OCI-LY3 (cell line): ENCODE measurements around the gene KRT2.

ENCODE experiments used
- H2AFZ ChIP-seq: fragments of 200-600, 300-600 bp; shearing (Covaris generic); 2 replicates; pipeline ENCODE4 v1.6.0; 2014; ENCODE audit warnings: antibody characterized with exemption, low read depth, low read length
- H3K27ac ChIP-seq: fragments of 200-600, 300-600 bp; sonication (generic); 2 replicates; pipeline ENCODE4 v1.5.1; 2014; ENCODE audit warnings: mild to moderate bottlenecking, low read length, moderate library complexity, mixed read lengths
- H3K27me3 ChIP-seq: fragments of 200-600, 300-600 bp; sonication (generic); 2 replicates; pipeline ENCODE4 v1.6.1; 2014; ENCODE audit warnings: low read depth, low read length, mixed read lengths
- H3K36me3 ChIP-seq: fragments of 200-600, 300-600 bp; sonication (generic); replicated peaks from 2 replicates; pipeline ENCODE3; 2014; ENCODE audit warnings: low read depth, low read length, mixed read lengths
- H3K4me1 ChIP-seq: fragments of 300-600, 200-600 bp; sonication (generic); 2 replicates; pipeline ENCODE4 v1.6.1; 2014; ENCODE audit warnings: low read length, mixed read lengths
- H3K4me2 ChIP-seq: fragments of 200-600, 300-600 bp; sonication (generic); 2 replicates; pipeline ENCODE4 v1.6.1; 2014; ENCODE audit warnings: low read length, mixed read lengths
- H3K4me3 ChIP-seq: fragments of 300-600, 200-600 bp; sonication (generic); 2 replicates; pipeline ENCODE4 v1.5.1; 2014; ENCODE audit warnings: antibody characterized with exemption, mild to moderate bottlenecking, low read length, moderate library complexity
- H3K79me2 ChIP-seq: fragments of 300-600, 200-600 bp; shearing (Covaris generic); 2 replicates; pipeline ENCODE4 v1.6.1; 2014; ENCODE audit warnings: mild to moderate bottlenecking, low read length, mixed read lengths
- H3K9ac ChIP-seq: fragments of 300-600, 200-600 bp; shearing (Covaris generic); 2 replicates; pipeline ENCODE4 v1.6.0; 2014; ENCODE audit warnings: mild to moderate bottlenecking, low read length, moderate library complexity
- H3K9me3 ChIP-seq: fragments of 200-600, 300-600 bp; shearing (Covaris generic); 2 replicates; pipeline ENCODE4 v1.6.1; 2014; ENCODE audit warnings: low read length, mixed read lengths; ENCODE audit not compliant: insufficient read depth
- H4K20me1 ChIP-seq: fragments of 200-600, 300-600 bp; sonication (generic); 2 replicates; pipeline ENCODE4 v1.6.1; 2016; ENCODE audit warnings: low read length, mixed read lengths; ENCODE audit not compliant: insufficient read depth
- EZH2phosphoT487 ChIP-seq: fragments of 200-600 bp; shearing (Covaris generic); IDR thresholded peaks from 2 replicates; pipeline ENCODE4 v1.6.1; 2018; ENCODE audit warnings: antibody characterized with exemption, mixed run types, low read depth
- TF ChIP-seq, protein P1 (sequence below): fragments of 200-600, 300-600 bp; sonication (generic); IDR thresholded peaks from 2 replicates; pipeline ENCODE4 v1.5.1; 2014; ENCODE audit warnings: antibody characterized with exemption, low read length, low read depth

The KRT2 gene

DNA sequence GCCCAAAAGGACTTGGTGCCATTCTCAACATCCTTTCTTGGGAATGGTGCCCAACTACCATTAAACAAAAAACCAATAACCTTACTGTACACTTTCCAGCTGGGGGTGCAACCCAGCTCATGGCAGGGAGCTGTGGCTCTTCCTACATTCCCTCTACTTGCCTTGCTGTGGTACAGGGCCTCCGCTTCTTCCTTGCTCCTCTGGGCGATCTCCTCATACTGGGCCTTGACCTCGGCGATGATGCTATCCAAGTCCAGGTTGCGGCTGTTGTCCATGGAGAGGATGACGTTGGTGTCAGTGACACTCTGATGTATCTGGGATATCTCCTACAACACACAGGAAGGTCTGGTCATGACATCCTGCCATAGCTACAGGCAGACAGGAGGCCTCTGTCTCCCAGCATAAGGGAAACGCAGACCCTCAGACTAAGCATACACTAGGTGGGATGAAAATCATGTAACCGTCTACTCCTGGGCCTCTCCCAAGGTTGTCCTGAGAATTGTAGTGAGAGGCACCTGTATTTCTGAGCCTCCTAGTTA lies 3.9 kb downstream of the KRT2 start:
- H4K20me1 ChIP-seq, result peaks cover 5% of the 10 kb centered on the region; the same call in 1 of the 2 replicates
- H3K79me2 ChIP-seq, result no peaks in the 10 kb centered on the region
- H2AFZ ChIP-seq, result no peak overlapping the region
- no peak overlapping the region for H3K4me3 ChIP-seq
- no peak overlapping the region for H3K27ac ChIP-seq
- no peak for TF ChIP-seq EZH2phosphoT487
- TF ChIP-seq, protein P1, sequence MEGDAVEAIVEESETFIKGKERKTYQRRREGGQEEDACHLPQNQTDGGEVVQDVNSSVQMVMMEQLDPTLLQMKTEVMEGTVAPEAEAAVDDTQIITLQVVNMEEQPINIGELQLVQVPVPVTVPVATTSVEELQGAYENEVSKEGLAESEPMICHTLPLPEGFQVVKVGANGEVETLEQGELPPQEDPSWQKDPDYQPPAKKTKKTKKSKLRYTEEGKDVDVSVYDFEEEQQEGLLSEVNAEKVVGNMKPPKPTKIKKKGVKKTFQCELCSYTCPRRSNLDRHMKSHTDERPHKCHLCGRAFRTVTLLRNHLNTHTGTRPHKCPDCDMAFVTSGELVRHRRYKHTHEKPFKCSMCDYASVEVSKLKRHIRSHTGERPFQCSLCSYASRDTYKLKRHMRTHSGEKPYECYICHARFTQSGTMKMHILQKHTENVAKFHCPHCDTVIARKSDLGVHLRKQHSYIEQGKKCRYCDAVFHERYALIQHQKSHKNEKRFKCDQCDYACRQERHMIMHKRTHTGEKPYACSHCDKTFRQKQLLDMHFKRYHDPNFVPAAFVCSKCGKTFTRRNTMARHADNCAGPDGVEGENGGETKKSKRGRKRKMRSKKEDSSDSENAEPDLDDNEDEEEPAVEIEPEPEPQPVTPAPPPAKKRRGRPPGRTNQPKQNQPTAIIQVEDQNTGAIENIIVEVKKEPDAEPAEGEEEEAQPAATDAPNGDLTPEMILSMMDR, result no peak
- peaks cover 35% of the 10 kb centered on the region for H3K27me3 ChIP-seq
- H3K9me3 ChIP-seq, result no peaks in the 10 kb centered on the region
- no peak overlapping the region for H3K9ac ChIP-seq
- peaks cover 6% of the 10 kb centered on the region for H3K4me1 ChIP-seq
- H3K36me3 ChIP-seq, result no peaks in the 10 kb centered on the region
- no peak overlapping the region for H3K4me2 ChIP-seq

DNA sequence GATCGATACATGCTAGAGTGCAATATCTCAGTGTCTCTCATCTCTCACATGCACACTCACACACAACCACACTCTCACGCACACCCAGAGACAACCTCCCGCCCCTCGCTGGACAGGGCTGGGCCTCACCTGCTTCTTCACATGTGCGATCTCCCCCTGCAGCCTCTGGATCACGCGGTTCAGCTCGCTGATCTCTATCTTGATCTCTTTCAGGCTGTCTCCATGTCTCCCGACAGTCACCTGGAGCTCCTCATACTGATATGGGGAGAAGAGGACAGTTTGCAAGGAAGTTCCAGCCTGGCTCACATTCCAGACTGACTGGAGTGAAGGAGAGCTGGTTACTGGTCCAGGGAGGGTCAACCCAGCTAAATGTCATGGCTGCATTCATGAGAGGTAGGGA lies 4.4 kb downstream of the KRT2 start:
- Histone ChIP-seq H3K27ac (no peak overlapping the region), H3K4me3 (no peak overlapping the region), H2AFZ (no peak overlapping the region), H4K20me1 (peaks cover 5% of the 10 kb centered on the region; the same call in 1 of the 2 replicates), H3K4me1 (peaks cover 6% of the 10 kb centered on the region), H3K79me2 (no peaks in the 10 kb centered on the region), H3K9ac (no peak overlapping the region), H3K36me3 (no peaks in the 10 kb centered on the region), H3K9me3 (no peaks in the 10 kb centered on the region), H3K4me2 (no peak overlapping the region), H3K27me3 (peaks cover 31% of the 10 kb centered on the region)
- no peak for TF ChIP-seq EZH2phosphoT487

DNA sequence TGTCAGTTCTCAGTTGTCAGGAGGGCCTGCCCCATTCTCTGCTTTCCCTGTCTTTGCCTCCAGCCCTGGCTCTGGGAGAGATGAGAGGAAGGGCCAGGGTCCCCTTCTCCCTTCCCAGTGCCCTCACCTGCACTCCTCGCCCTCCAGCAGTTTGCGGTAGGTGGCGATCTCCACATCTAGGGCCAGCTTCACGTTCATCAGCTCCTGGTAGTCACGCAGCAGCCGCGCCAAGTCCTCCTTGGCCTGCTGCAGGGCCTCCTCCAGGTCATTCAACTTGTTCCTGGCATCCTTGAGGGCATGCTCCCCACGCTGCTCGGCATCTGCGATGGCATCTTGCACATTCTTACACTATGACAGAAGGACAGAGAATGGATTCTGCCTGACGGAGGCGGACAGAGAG lies 5.4 kb downstream of the KRT2 start:
- Histone ChIP-seq H3K27ac (no peak overlapping the region), H3K4me2 (no peak overlapping the region)

DNA sequence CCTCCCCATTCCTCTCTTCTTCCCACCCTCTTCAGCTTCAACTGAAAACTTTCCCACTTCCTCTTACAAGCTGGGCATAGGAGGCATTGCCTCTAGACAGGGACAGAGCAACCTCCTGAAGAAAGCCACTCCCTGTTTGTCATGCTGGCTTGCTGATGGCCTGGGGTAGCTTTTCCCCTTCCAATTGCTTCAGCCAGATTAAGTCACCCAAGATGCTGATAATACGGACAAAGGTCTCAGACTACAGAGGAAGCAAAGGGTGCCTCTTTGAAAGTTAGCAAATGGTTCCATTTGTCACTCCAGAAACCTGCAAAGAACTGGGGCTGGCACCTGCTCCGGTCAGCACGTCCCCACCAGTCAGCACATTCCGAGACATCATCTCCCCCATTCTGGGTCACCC lies 6.0 kb downstream of the KRT2 start:
- no peaks in the 10 kb centered on the region for H3K79me2 ChIP-seq
- no peaks in the 10 kb centered on the region for H3K9me3 ChIP-seq
- peaks cover 6% of the 10 kb centered on the region for H3K4me1 ChIP-seq
- H3K4me2 ChIP-seq, result no peak overlapping the region
- H3K4me3 ChIP-seq, result no peak overlapping the region
- no peak overlapping the region for H2AFZ ChIP-seq
- H4K20me1 ChIP-seq, result peaks cover 5% of the 10 kb centered on the region; the same call in 1 of the 2 replicates
- H3K27ac ChIP-seq, result no peak overlapping the region
- no peak overlapping the region for H3K9ac ChIP-seq
- H3K27me3 ChIP-seq, result peaks cover 46% of the 10 kb centered on the region
- TF ChIP-seq EZH2phosphoT487, result no peak
- TF ChIP-seq, protein P1, result no peak
- H3K36me3 ChIP-seq, result no peaks in the 10 kb centered on the region

More for the DNA sequence above, 5.4 kb downstream of the KRT2 start:
- Histone ChIP-seq H3K36me3 (no peaks in the 10 kb centered on the region), H3K9me3 (no peaks in the 10 kb centered on the region), H2AFZ (no peak overlapping the region), H3K4me3 (no peak overlapping the region), H3K4me1 (peaks cover 6% of the 10 kb centered on the region), H3K79me2 (no peaks in the 10 kb centered on the region), H3K9ac (no peak overlapping the region), H4K20me1 (peaks cover 5% of the 10 kb centered on the region; the same call in 1 of the 2 replicates), H3K27me3 (peaks cover 40% of the 10 kb centered on the region)
- TF ChIP-seq, protein P1, result no peak
- no peak for TF ChIP-seq EZH2phosphoT487
